ELR (cell line): Measurements from ENCODE around the gene LCN6.

Experiments
- DNase-seq: peaks from one replicate; pipeline ENCODE4 v3.0.0-alpha.2; 2015; ENCODE audit warnings: low read depth

LCN6 gene

DNA sequence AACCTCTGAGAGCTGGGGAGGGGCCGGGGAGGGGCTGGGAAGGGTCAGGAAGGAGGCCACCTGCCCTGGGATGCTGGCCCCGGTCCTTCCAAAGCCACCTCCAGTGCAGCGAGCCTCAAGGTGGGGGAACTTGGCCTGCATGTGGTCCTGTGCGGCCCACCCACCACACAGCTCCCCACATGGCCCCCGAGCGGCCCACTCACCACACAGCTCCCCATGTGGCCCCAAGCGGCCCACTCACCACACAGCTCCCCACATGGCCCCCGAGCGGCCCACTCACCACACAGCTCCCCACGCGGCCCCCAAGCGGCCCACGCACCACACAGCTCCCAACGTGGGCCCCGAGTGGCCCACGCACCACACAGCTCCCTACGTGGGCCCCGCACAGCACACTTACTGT lies 3.6 kb downstream of the LCN6 start:
- DNase-seq, result no peak

DNA sequence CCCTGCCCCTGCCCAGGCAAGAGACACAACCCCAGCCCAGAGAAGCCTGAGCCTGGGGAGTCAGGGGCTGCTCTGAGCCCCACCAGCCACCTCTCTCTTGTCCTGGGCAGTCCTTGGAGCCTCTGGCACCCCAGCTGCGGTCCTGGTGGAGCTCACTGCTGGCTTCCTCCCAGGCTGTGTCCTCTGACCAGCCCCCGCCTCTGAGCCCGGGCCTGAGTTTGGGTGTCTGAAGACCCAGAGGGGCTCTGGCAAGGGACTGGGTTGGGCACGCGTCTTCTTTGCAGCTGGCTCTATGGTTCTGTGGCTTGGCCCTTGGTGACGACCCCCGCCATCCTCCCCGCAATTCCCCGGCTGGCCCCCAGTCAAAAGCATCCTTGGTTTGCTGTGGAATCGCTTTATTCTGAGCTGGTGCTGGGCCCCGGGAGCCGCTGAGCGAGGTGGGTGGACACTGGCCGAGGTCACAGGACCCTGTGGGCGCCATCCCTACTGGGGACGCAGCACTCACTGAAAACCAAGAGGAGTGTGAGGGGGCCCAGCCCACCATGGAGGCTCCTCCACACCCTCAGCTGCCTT lies 4.6 kb downstream of the LCN6 start:
- DNase-seq, result no peak

DNA sequence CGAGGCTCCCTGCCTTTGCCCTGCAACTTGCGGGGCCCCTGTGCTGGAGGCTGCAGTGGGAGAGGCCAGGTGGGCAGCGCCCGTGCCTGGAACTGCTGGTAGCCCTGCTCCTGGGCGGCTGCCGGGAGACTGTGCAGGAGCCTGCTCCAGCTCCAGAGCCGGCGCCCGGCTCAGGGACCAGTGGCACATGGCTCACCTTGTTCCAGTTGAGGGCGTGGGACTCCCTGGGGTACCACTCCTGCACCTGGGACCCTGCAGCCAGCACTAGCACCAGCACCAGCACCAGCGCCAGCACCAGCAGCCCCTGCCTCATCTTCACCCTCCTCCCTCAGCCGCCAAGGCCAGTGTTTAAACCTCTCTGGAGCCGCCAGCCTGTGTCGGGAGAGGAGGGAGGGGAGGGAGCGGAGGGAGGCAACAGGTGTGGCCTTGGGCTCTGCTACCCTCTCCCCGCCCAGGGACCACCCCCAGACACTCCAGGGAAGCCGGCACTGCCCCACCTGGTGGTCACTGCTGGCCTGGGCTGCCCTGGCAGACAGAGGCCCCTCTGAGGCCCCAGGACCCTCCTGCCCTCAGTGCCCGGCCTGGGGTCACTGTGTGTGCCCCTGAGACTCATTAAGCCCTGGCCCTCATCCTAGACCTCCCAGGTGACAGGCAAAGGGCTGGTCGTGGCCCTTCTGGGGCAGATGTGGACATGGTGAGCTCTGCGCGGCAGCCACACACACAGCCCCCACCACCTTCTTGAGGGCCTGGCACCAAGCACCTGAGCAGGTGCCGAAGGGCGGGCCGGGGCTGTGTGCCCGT lies 5.5 kb downstream of the LCN6 start, which contains the start of gene LCN10:
LCN10 (minus strand) TSS at position 350 of the 801 bp plus-strand sequence; CDS start at position 313, 37 bp downstream.
- no peak for DNase-seq

DNA sequence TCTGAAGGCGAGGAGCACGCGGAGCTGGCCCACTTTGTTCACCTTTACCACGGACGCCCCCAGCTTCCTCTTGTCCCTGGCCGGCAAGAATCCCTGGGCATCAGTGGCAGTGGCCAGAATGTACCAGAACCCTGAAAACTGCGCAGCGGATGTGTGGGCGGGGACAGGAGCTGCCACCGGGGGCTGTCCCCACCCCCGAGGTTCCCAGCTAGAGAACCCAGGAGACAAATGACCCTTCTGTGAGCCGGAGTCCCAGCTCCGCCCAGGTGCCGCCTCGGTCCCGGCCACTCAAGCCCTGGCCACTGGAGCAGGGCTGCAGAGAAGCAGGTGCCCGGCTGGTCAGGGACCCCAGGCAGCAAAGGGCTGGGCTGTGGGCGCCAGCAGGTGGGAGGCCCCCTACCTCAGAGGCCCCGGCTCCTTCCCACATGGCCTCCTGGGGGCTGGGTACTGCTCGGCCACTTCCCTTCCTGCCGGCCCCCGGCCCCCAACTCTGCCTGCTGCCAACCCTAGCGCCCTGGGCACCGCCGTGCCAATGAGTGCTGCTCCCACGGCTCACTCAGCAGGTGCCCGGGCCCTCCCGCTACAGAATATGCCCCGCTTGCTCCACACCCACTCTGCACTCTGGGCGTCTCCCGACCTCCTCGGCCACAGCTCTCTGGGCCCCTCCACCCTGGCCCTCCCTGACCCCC lies 6.3 kb downstream of the LCN6 start:
- DNase-seq, result no peak

DNA sequence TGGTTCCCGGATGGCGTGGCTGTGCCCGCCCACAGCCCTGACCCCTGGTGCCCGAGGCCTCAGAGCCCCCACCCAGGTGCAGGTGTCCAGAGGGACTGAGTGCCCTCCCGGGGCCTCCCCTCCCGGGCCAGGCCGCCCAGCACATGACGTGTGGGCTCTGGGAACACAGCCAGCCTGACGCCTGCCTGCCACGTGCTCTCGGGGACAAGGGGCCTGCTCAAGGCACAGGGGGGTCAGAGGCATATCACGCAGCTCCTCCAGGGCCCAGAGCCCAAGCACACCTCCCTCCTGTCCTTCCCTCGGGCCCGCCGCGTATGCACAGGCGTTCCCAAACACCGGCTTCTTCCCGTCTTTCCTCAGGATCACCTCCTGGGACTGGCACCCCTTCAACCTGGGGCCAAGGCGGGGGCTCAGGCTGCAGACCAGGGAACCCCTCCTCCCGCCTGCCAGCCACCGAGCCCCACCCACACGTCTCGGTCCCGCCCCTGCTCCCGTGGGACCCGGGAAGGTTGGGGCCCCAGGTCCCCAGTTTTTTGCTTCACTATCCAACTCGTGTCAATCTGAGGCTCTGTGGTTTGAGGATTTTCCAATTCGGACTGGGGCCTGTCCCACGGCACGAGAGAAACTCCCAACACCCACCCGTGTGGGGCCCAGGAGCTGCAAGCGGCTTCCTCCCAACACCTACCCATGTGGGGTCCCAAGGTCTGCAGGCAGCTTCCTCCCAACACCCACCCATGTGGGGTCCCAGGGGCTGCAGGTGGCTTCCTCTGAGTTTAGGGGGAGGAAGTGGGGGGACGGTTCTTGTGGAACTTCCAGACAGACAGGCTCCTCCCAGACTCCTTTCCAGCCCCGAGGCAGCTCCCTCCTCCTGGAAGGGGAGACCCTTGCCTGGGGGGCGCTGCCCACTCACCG lies 7.1 kb downstream of the LCN6 start:
- no peak for DNase-seq

DNA sequence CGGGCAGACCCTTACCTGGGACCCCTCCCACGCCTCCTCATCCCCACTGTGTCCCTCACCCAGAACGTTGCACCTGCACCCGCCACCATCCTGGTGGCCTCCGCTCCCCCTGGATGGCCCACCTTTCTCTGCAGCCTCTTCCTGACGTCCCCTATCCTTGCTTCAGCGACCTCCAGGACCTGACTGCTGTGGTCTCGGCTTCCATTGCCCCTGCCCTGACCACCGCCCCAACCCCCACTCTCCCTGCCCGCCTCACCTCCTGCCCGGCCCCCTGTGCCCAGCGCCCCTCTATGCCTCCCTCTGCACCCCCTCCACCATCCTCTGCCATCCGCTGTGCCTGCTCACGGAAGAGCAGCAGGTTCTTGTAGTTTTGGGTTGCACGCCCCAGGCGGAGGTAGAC lies 7.8 kb downstream of the LCN6 start:
- DNase-seq, result no peak

DNA sequence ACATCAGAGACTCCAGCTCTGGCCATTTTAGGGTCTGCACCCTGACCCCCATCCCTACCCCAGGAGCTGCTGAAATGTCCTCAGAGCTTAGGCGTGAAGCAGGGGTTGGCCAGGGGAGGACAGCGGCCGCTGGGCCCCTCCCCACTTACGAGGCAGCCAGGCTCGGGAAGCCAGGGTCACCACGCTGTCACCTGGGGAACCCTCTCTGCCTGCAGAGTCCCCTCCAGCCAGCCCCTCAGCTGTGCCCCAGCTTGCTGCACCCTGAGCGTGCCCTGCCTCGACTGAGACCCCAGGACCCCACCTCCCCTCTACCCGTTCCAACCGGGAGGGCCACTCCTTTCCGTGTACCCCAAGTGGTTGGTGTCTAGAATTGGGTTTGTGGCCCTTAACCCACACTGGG lies 8.3 kb downstream of the LCN6 start:
- DNase-seq, result no peak

DNA sequence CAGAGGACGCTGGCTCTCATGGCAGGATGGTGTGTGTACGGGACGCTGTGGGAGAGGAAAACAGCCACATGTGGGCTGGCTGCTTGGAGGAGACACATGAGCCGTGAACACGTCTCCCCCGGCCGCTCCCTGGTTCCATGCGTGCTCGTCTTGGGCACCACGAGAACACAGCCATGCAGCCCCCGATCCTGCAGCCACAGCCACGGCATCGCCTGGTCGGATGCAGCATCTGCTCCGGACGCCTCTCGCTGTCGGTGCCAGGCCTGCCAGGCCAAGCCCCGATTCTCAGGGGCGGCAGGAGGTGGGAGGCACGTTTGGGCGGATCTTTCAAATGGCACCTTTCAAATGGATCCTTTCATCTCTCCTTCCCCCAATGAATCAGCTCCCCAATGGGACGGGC lies 8.8 kb downstream of the LCN6 start:
- no peak for DNase-seq

DNA sequence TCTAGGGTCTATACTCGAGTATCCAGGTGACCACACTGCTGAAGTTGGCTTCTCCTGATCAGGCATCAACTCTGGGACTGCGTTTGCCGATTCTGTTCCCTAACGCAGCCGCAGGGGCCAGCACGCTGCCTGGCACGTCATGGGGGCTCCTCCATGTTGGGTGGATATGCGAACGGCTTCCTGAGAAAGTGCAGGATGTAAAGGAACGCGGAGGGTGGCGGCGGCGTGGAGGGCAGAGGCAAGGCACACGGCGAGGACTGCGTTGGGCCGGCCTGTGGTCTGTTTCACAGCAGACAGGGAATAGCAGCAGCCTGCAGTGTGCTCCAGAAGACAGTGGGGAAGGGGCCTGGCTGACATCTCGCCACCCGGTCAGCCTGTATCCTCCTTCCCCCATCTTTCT lies 9.4 kb downstream of the LCN6 start:
- DNase-seq, result no peak

DNA sequence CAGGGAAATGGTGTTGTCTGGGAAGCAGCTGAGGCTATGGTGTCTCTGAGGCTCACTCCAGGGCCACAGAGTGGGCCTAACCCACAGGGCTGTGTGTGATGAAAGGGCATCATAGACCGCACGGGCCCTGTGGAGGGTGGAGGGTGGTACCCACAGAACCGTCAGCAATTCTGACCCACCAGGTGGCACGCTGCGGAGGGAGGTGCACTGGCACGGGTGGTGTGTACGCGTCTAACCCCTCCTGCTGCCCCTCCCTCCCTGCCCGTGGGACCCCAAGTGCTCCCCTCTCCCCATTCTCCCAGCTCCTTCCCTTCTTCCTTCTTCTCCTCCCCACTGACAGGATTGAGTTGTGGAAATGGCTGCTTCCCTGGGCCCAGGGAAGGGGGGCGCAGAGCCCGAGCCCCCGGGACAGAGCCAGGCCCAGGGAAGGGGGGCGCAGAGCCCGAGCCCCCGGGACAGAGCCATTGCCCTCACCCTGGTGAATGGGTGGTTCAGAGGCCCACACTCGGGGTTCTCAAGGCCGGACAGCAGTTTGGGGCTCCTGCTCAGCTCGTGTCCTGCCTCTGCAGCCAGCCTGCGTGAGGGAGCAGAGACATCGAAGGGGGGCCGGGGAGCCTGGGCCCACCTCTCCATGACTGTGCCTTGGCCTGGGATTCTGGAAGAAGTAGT lies 12.4 kb downstream of the LCN6 start:
- no peak for DNase-seq

DNA sequence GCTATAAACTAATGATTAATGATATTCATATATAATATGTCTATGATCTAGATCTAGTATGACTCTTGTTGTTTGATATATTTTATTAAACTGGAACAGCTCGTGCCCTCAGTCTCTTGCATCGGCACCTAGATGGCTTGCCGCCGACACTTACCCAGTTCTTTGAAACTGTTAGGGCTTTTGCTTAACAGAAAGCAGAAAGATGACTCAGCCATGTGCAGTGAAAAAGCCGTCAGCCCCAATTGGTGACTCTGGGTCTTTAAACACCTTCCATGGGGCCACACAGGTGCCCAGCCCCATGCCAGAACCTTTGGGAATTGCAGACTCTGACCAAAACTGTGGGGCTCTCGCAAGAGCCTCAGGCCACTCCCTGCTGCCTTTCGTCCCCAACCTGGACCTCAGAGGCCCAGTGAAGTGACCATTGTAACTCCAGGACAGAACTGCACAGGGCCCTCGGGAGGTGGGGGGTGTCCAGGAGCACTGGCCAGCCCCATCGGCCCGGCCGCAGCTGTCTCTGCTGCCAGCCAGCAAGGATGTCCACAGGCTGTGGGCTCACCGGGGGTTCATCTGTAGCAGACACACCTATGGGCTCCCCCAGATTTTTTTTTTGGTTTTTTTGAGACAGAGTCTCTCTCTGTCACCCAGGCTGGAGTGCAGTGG lies 13.4 kb downstream of the LCN6 start:
- DNase-seq, result no peak

DNA sequence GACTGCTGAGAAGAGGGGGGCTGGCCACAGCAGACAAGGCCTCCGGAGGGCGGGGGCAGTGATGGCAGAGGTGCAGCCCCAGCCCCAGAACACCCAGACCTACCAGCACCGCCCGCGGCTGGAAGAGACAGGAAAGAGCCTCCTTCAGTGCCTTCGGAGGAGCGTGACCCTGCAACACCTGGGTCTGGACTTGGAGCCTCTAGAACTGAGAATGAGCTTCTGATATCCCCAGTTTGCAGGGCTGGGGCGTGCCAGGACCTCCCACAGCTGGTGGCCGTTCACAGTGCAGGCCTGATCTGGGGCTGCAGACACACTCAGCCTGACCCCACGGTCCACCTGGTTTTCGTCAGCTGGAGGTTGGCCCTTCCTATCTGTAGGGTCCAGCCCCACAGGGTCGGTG lies 14.7 kb downstream of the LCN6 start:
- DNase-seq, result no peak

DNA sequence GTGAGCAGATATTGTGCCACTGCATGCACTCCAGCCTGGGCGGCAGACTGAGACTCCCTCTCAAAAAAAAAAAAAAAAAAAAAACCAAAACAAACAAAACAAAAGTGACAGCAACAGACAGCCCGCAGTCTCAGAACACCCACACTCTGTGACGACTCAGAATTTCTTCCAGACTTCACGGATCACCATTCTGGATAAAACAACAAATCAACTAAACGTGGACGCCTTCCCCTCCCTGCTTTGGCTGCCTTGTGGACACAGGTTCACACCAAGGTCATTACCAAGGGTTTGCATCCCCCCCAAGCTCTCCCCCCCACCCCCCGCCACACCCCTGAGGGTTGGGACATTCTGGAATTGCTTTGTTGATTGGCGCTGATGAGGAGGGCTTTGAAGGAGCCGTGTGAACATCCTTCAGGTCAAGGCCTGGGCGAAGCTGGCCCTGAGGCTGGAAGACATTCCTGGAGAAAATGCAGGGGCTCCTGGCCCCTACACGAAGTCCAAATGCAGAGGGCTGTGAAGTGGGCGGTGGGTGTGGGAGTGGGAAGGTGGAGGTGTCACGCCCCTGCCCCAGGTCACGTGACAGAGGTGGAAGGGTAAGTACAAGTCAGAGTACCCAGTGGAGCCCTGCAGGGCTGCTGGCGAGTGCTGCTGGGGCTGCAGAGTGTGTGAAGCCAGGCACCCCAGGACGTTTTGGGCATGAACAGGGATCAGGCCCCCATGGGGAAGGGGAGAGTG lies 15.7 kb downstream of the LCN6 start:
- DNase-seq, result no peak

DNA sequence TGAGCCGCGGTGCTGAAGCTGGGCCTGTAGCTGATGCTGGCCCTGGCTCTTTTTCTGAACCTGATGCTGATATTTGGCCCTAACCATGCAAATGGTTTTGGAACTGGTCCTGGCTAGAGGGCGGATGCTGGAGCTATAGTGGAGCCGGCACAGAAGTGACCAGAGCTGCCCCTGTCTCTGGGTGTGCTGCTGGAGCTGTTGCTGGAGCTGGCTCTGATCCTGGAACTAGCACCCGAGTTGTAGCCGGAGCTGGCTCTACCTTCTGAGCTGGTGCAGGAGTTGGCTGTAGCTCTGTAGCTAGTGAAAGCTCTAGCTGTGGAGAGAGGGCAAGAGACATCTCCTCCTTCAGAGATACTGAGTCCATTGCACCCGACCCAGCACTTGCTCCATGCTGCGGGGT lies 18.4 kb downstream of the LCN6 start:
- no peak for DNase-seq

DNA sequence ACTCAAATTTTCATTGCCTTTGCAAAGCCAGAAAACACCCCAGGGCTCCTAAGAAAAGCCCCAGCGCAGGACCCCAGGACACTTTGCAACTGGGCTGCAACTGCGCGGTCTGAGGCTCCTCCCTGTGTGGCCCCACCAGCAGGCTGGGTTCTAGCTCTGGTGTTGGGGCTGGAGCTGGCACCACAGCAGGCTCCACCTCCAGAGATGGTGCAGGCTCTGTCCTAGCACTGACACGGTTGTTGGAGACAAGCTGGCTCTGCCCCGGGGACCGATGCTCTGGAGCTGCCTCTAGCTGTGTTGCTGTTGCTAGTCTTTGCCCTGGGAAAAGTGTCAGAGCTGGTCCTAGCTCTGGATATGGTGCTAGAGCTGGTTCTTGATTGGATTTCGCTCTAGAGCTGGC lies 19.2 kb downstream of the LCN6 start:
- no peak for DNase-seq

DNA sequence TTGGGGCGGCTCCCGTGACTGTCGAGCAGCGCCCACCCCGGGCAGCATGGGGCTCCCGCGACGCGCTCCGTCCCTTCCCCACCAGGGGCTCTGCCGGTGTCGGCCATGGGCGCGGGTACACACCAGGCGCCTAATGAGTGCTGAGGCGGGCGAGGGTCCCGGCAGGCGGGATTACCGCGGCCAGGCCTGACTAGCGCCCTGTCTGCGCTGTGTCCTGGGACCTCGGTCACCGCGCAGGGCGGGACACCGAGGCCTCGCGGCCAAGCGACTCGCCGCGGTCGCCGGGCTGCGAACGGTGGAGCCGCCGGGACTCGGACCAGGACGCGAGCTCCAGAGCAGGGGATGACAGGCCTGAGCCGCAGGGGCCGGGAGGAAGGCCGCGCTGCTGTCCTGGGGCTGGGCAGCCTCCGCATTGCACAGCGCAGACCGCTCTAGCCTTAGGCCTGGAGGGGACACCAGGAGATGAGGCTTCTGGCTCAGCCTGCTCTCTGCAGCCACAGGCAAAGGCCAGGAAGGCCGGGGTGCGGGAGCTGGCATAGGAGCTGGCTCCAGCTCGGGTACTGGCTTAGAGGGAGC lies 19.7 kb downstream of the LCN6 start:
- DNase-seq, result peak; percentile 68

DNA sequence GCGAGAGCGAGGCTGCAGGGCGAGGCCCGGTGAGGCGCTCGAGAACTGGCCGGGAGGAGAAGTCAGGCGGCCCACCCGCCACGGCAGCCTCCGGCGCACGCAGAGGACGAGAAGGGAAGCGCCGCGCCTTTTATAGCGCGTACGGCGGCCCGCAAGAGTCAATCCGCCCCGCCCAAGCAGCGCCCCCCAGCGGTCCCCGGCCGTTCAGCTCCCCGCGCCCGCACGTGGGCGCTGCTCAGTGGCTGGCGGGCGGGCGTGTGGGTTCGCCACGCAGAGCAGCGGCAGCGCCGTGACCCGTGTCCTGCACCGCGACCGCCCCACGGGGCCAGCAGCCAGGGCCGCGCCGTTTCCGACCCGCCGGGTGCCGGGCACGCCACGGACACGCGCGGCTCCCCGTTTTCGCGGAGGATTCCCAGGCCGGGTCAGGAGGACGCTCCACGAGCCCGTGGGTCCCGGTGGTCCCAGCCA lies 20.2 kb downstream of the LCN6 start:
- DNase-seq, result peak; percentile 88

DNA sequence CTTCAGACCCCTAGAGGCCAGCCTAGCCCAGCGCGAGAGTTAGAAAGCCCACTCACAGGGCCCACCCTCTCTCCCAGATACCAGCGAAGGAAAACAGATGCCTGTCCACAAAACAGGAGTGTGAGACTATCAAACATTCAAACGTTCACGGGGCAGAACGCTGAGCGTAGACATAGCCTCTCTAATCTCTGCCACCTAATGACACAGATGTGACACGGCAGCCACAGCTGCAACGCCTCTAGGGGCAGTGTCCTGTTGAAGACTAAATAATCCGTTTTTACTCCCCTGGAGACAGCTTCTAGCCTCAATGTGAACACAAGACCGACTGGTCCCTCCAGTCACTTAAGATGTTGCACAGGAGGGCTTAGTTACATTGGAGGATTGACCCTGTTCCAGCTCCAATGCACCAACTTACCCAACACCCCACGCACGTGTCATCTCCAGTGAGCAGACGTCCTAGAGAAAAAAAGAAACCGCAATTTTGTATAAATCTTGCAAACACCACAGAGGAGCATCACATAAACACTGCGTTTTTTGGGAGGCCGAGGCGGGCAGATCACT lies 21.6 kb downstream of the LCN6 start:
- peak; percentile 66 for DNase-seq

DNA sequence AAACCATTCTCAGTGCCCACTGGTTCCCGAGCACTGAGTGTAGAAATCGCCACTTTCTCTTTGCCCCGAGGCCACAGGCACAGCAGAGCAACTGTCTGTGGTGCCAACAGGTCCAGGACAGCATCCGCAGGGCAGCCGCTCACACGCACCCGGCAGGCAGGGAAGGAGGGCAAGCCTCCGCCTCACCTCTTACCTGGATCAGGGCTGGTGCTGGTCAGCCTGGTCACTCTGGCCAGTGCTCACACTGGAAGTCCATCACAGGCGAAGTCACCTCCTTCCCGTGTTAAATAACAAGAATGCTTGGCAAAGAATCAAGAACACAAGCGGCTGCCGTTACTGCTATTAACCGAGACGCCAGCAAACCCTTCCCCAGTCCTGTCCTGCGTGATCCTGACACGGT lies 22.2 kb downstream of the LCN6 start:
- DNase-seq, result peak; percentile 31

DNA sequence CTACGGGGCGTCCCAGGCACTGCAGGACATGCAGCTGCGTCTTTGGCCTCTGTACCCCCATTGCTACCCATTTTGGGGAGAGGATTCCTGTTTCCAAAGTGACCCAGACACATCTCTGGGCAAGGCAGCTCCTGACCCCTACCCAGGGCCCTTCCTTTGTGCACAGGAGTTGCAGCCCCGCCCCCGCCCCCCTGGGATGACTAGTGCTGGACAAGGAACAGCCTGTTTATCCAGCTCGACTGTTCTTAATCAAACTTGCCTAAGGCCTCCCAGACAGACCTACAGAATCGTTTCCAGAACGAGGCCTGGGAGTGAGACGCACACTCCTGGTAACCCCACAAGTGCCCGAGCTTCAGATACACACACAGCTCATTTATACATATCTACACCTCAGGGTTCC lies 22.7 kb downstream of the LCN6 start:
- peak; percentile 81 for DNase-seq
